GM21526 (cell line): ENCODE results near the gene MGAT5.

Experiments
- ATAC-seq: cut with Tn5 transposase; IDR thresholded peaks from one replicate; pipeline ENCODE4 v1.9.1; 2021; ENCODE audit warnings: moderate library complexity; ENCODE audit not compliant: unreplicated experiment, low FRiP score

The MGAT5 gene

GRCh38 chr2:134360745-134361487 lies 107.0 kb downstream of the MGAT5 start:
- no peak for ATAC-seq

- no peak for ATAC-seq
These were observed 107.8 kb downstream of the MGAT5 start for GRCh38 chr2:134361648-134362047.

- ATAC-seq, result no peak
These were observed 108.3 kb downstream of the MGAT5 start for GRCh38 chr2:134362152-134362668.

GRCh38 chr2:134362740-134363139 lies 108.9 kb downstream of the MGAT5 start:
- no peak for ATAC-seq

- ATAC-seq, result no peak
These were observed 111.5 kb downstream of the MGAT5 start for GRCh38 chr2:134365356-134365755.

GRCh38 chr2:134366359-134366758 lies 112.5 kb downstream of the MGAT5 start:
- ATAC-seq, result no peak

GRCh38 chr2:134367213-134367612 lies 113.3 kb downstream of the MGAT5 start:
- no peak for ATAC-seq

- no peak for ATAC-seq
These were observed 114.3 kb downstream of the MGAT5 start for GRCh38 chr2:134368009-134368817.

- ATAC-seq, result no peak
These were observed 115.5 kb downstream of the MGAT5 start for GRCh38 chr2:134369220-134369902.

- ATAC-seq, result no peak
These were observed 117.0 kb downstream of the MGAT5 start for GRCh38 chr2:134370655-134371445.

GRCh38 chr2:134372141-134372540 lies 118.3 kb downstream of the MGAT5 start:
- no peak for ATAC-seq

GRCh38 chr2:134372611-134373131 lies 118.8 kb downstream of the MGAT5 start:
- ATAC-seq, result no peak

GRCh38 chr2:134375935-134376334 lies 122.1 kb downstream of the MGAT5 start:
- ATAC-seq, result no peak

GRCh38 chr2:134377730-134378129 lies 123.9 kb downstream of the MGAT5 start:
- no peak for ATAC-seq

GRCh38 chr2:134379293-134379692 lies 125.4 kb downstream of the MGAT5 start:
- ATAC-seq, result no peak

- ATAC-seq, result no peak
These were observed 125.8 kb downstream of the MGAT5 start for GRCh38 chr2:134379722-134380121.

- no peak for ATAC-seq
These were observed 127.3 kb downstream of the MGAT5 start for GRCh38 chr2:134381141-134381540.

- ATAC-seq, result no peak
These were observed 130.3 kb downstream of the MGAT5 start for GRCh38 chr2:134384131-134384530.

GRCh38 chr2:134385195-134385594 lies 131.3 kb downstream of the MGAT5 start:
- ATAC-seq, result no peak

- no peak for ATAC-seq
These were observed 132.4 kb downstream of the MGAT5 start for GRCh38 chr2:134386310-134386709.
